NCI-H510A treated with DMSO at 0.1 percent for 48 hours (cell line): ENCODE results near the gene FAM229A.

Experiments
- DNase-seq: peaks from one replicate; lab custom pipeline; 2025; lab: John Stamatoyannopoulos, UW

The FAM229A gene

DNA sequence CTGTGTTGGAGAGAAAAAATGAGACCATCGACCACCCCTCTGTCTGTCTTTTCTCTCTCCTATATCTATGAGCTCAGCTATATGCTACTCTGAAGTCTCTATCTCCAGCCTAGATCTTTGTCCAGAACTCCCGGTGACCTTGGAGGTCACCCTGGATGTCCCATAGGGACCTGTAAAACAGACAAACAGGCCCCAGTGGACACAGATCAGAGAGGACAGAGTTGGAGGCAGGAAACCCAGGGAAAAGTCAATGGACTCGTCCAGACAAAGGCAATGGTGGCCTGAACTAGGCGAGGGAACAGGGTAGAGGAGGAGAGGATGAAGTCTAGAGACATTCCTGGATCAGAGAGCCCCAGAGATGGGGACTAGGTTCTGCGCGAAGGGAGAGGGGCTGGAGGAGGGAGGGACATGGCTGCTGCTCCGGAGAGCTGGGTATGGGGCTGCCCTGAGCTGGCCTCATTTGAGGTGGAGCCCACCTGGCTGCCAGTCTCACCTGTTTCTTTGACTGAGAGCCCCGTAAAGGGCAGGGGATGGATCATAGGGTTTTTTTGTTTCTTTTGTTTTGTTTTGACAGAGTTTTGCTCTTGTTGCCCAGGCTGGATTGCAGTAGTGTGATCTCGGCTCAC is 15.6 kb downstream of the FAM229A start:
- no peak for DNase-seq

DNA sequence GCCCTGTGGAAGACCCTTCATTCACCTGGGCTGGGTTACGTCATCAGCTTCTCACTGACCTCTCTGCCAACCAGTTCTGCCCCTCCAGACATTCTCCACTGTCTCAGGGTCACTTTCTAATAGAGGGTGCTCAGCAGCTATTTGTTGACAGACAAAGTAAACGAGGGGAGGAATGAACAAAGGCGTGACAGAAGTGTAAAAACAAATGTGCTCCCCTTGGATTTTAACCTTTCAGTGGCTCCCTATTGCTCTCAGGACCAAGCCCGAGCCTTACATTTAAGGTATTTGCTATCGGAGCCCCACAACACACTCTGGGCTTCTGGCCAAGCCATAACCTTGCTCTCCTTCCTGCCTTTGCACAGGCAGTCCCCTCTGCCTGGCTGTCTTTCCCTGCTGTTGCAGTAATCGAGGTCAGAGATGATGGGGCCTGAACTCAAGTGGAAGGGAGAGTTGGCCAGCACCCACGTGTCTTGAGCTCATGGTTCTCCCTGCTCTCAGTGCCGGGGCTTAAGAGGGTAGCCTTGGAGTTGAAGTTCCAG is 16.9 kb downstream of the FAM229A start:
- no peak for DNase-seq

DNA sequence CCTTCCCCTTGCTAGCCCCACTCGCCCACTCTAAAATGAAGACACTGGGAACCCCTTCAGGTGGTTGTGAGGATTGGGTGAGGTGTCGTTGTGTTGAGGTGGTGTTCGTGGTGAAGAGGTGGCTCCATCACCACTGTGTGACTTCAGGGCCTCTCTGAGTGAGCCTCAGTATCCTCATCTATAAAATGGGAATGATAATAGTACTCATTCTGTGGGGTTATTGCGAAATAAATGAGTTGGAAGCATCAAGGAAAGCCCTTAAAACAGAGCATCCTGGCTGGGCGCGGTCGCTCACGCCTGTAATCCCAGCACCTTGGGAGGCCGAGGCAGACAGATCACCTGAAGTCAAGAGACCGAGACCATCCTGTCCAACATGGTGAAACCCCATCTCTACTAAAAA is 19.6 kb downstream of the FAM229A start:
- no peak for DNase-seq

DNA sequence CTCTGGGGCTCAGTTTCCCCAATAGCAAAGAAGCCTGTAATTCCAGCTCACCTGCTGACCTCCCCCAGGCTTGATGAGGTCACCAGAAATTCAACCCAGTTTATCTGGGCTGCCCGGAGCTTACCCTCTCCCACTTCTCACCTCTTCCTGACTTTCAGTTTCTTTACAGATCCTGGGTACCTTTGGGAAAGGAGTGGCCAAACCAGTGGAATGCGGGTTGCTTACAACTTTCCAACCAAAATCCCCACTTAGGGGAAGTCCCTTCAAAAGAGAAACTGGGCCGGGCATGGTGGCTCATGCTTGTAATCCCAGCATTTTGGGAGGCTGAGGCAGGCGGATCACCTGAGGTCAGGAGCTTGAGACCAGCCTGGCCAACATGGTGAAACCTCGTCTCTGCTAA is 20.3 kb downstream of the FAM229A start:
- no peak for DNase-seq

DNA sequence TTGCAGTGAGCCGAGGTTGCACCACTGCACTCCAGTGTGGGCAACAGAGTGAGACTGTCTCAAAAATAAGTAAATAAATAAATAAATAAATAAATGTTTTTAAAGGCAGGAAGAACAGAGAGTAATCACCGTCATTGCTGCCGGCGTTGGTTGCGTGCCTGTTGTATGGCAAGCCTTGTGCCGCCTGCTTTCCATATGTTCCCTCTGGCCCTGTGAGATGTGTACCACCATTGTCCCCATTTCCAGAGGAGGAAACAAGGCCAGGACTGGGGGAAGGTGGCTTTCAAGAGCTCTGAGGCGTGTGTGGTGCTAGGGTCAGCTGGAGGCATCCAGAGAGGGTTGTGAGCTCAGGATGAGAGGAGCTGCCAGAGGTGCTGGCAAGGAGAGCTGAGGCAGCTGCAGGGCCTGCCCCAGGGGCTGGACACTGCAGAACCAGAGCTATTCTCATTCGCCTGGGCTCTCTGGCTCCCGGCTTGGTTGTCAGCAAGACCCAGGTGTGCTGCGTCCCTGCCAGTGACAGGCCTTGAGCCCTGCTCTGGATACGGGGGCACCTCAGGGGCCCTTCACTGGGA is 21.0 kb downstream of the FAM229A start:
- no peak for DNase-seq

DNA sequence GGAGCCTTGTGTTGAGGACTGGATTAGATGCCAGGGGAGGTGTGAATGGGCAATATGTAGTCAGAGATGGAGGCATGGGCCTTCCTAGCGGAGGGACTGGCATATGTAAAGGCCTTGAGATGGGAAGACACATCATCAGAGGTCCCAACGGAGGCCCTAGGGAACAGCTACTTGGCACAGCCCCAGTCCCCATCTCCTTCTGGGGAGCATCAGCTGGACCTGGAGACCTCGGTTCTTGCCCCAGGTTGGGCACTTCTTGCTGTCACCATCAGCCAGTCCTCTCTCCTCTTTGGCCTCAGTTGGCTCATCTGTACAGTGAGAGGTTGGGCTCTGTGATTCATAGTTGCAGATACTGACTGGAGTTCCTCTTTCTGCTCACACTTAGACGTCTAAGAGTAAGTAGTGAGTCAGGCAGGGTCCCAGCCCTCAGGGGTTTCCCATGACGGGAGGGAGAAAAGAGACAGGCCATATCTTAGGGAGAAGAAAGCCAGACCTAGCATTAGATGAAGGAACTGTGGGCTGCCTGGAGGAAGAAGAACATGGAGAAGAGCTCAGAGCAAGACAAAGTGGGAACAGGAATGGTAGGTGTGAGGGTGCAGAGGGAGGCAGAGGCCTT is 22.8 kb downstream of the FAM229A start:
- no peak for DNase-seq

DNA sequence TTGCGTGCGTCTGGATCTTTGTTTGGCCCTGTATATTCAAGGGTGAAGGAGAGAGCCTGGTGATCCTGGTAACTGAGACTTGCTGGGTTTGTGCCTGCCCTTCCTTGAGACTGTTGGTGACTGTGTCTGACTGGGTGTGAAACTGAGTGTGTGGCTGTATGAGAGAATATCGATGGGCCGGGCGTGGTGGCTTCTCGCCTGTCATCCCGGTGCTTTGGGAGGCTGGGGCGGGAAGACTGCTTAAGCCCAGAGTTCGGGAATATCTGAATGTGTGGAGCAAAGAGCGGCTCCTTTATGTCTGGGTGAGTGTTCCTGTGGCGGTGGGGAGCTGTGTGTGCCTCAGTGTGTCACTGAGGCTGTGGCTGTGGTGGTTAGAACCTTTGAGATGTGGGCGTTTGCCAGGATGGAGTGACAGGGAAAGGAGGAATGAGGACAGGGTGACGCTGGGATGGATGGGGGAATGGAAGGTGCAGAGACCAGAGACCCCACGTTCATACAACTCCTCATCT is 23.6 kb downstream of the FAM229A start:
- no peak for DNase-seq

DNA sequence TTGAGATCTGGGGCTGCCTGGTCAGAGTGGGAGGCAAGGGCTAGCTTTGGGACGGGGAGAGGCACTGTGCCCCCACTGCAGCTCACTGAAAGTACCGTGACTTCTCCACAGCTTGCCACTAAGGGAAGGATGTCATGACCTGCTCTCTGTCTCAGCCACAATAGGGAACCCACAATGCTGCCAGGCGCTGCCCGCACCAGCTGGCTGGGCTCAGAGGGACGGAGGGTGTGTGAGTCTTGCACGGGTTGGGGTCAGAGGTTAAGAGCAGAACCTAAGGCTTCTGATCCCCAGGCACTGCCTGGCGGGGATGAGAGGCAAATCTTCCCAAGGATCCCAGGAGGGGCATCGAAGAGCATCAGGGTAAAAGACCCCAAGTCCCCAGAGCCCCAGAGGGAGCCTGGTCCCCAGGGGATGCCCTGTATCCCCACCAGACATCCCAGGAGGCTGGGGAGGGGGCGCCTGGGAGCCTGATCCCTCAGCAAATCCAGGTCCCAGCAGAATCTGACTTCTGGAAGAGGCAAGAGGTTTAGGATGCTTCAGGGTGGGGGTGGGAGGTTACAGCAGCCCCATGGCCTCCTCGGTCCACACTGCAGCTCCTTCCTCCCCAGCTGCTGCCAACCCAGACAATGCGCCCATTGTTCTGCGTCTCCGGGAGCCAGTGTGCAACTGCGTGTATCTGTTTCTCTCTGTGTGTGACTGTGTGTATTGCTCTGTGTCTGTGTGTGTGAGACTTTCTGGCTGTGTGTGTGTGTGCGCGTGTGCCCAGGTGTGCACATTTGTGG is 24.2 kb downstream of the FAM229A start:
- DNase-seq, result no peak

DNA sequence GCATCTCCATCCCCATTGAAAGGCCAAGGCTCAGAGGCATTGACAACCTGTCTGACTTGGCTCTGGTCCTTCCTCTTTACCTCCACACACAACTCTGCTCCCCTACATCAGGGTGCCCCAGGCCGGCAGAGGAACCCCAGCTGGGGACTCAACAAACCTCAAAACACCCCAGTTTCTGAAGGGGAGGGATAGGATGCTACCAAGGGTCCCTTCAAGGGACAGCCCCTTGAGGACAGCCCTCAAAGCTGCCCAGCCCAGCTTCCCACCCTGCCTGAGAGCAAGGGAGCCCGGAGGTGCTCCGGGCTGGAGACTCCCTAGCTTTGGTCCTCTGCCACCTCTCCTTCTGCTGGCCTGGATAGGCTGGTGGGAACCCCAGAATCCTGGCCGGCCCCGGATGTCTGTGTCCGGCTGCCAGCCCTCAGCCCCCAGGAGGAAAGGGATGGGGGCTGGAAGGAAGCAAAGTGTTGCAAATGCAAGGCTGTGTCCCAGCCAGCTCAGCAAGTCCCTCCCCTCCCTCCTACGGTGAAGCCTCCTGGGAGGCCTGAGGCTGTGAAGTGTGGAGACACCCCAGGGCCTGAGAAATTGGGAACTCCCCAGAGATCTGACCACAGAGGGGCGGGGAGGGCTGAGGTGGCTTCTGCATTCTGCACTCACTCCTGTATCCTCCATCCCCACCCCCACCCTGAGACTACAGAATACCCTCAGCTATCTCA is 25.2 kb downstream of the FAM229A start:
- no peak for DNase-seq

DNA sequence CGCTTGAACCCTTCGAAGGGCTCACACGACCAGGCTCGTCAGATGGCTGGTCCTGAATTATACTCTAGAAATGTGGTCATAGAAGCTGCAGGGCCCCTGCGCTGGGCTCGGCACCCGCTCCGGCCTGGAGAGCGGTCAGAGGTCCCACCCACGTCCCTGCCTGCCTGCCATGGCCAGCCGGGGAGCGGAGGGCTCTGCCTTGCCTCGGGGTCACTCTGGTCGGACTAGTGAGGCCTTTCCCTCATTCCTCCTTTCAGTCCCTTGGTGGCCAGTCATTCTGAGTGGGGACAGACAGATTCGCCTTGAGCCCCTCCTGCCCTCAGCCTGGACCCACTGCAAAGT is 25.7 kb downstream of the FAM229A start:
- DNase-seq, result no peak

DNA sequence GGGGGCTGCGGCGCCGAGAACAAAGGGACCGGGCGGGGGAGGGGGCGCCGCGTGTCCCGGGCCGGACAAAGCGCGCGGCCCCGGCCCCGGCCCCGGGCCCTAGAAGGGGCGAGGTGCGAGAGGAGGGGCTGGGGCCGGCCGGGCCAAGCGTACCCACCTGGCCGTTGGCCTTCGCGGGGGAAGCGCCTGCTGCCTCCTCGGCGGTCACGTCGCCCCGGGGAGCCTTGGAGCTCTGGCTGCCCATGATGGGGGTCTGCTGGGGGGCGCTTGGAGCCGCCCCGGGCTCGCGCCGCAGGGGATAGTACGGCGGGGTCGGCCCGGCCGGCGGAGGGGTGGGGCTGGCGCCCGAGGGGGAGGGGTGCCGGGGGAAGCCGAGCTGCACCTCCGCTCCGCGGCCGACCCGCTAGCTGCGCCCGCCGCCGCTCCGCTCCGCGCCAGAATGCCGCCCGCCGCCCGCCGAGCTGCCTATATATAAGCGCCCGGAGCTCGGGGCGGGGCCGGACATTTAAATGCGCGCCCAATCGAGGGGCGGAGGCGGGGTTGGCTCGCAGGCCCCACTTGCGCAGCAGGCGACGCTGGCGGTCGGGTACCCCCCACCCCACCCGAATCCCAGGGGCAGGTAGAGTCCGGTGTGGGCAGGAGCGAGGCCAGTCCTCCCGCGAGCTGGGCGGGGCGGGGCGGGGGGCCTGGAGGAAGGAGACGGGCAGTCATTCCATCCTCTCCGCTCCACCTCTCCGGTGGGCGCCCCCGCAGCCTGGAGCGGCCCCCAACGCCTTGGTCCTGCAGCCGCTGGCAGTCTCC is 26.3 kb downstream of the FAM229A start, which contains the start of gene MARCKSL1:
Gene MARCKSL1, minus strand, starts transcription at position 444 of the 801 bp plus-strand sequence. Its CDS starts 200 bp downstream, at position 244.
- DNase-seq, result peak; percentile 28

DNA sequence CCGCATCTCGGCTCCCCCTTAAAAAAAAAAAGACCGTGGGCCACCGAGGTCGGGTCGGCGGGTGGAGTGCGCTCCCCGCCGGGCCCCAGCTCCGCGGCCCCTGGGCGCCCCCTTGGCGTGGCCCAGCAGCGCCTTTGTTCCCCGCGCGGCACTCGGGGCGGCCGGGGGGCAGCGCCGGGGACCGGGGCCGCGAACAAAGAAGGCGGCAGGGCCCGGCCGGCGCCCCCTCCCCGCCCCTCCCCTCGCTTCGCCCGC is 26.8 kb downstream of the FAM229A start:
- DNase-seq, result no peak

DNA sequence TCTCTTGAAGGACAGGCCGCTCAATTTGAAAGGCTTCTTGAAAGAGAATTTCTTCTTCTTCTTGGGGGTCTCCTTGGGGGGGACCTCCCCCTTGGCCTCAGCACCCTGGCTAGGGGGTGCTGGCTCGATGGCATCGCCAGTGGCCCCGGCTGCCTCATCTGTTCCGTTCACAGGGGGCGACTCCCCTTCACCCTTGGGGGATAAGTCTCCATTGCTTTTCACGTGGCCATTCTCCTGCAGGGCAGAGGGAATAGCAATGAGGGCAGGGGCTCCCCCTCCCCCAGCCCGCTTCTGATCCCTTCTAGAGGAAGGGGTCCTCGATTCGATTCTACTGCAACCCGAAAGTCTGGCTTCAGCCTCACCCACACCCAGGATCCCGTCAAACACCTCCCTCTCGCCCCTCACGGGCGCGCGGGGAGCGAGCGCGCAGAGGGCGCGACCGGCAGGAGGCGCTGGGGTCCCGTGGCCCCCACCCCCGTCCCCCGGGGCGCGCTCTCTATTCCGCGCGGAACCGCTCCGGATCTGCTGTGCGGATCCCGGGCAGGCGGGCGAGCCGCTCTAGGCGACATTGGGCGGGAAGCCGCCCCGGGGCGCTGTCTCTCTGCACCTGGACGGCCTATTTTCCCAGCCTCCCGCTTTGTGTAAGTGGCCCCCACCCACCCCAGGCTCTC is 27.3 kb downstream of the FAM229A start:
- DNase-seq, result no peak

DNA sequence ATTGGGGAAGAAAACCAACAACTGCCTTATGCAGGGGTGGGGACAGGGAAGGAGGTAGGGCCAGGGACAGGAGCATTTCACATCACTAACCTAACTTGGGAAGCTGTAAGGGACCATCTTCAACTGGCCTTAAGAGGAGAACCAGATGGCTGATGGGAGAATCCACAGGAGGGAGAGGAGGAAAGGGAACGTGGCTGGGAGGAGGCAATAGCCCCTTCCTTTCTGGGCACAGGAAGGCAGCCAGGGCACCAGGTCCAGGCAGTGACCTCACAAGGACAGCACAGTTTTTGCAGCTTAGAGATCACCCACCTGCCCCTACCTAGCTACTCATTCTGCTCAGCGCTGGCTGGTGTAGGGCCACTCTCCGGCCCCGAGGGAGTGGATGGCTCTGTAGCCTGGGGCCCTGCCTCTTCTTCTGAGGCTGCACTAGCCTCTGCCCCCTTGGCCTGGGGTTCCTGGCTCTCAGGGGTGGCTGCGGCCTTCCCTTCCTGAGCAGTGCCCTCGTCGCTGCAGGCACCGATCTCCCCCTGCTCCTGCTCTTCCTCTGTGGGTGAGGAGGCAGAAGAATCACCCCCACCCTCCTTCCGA is 27.9 kb downstream of the FAM229A start:
- DNase-seq, result no peak

DNA sequence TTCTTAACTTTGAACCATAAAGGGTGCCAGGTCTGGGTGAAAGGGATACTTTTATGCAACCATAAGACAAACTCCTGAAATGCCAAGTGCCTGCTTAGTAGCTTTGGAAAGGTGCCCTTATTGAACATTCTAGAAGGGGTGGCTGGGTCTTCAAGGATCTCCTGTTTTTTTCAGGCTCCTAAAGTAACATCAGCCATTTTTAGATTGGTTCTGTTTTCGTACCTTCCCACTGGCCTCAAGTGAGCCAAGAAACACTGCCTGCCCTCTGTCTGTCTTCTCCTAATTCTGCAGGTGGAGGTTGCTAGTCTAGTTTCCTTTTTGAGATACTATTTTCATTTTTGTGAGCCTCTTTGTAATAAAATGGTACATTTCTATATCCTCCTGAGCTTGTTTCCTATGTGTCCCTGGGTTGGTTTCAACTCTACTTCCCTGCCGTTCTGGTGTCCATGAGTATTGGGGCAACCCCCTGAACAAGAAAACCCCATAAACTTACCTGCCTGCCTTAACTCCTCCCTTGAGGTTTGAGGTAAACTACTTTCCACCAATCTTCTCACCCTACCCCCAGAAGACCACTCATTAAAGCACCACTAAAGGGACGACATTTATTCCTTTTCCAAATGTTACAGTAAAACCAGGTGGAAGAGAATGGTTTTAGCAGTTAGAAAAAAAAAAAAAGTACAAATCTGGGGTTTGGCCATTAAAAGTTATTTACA is 28.9 kb downstream of the FAM229A start:
- DNase-seq, result no peak

DNA sequence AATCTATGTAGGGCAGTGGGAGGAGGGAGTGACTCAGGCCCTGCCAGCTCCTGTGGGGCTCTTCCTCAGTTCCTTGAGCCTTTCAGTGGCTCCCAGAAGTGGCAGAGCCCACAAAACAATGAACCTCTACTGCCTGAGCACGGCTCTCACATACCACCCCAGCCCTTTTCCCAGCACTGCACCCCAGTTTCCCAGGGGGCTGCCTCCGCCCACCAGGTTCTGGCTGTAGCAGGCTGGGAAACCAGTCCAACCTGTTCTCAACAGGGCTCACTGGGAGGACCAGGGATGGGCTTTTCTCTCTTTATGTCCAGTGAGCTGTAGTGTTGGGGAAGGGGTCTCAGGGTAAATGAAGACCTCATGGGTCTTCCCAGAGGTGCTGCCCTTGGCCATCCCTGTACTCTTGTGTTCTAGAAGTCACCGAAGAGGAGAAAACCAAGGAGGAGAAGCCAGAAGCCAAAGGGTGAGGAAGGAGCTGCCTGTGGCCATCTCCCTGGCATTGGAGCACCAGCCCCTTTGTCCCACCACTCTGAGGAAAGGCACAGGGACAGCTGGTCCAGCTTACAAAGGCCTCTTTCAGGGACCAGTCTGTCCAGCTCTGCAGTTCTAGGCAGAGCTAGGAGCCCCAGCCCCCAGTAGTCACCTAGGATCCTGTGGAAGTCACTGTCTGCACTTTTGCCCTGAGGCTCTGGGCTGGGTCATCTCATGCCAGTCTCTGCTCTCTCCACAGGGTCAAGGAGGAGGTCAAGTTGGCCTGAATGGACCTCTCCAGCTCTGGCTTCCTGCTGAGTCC is 29.8 kb downstream of the FAM229A start:
- no peak for DNase-seq

DNA sequence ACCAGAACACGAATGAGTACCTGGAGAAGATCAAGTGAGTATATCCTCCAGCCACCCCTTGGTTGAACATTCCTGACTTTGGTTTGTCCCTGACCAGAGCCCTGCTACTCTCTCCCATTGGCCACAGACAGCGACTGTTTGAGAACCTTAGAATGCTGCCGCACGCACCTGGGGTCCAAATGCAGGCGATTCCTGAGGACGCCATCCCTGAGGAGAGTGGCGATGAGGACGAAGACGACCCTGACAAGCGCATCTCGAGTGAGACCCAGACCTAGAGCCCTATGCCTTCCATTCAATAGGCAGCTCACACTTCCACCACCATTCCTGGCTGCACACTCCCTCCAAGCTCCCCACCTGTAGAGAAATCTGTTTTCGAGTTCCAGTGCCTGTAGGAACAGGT is 30.7 kb downstream of the FAM229A start:
- no peak for DNase-seq

DNA sequence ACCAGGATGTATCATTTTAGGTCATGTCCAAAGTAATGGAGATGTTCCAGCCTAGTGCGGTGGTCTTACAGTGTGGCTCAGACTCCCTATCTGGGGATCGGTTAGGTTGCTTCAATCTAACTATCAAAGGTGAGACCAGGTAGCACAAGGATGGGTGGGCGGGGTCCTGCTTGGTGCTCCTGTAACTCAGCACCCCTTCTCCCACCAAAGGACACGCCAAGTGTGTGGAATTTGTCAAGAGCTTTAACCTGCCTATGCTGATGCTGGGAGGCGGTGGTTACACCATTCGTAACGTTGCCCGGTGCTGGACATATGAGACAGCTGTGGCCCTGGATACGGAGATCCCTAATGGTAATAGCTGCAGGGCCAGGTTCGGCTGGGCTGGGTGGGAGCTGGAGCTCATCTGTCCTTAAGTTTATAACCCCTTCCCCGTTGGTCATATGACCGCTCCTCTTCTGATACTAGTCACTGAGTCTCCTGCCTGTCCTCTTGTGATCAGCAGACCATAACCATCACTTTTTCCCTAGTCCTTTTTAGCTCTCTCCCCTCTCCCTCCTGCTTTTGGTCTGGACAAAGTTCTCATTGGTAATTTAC is 31.6 kb downstream of the FAM229A start:
- no peak for DNase-seq
